Measurements from ENCODE around the gene AFAP1. TPM values are rescaled to one million over a fixed set of nuclear protein-coding genes. Genes with fewer than 3 reads are reported as not detected.
A peak's percentile ranks its signal among the peaks of the same experiment; 100 is the strongest.

AFAP1 gene
- polyA plus RNA-seq, 1 donor (not counting 4 experiments of a cell fraction or from before 2014, with no cell fraction given) = 7.6 TPM

- Histone ChIP-seq H3K4me3 (ENCODE audit: control insufficient read depth in 2 of 3, extremely low read depth in 1 of 3, insufficient read depth in 2 of 3, low read depth in 1 of 3, low read length in 3 of 3) (no peak overlapping the region), H3K36me3 (ENCODE audit: control insufficient read depth in 2 of 2, extremely low read depth in 1 of 2, insufficient read depth in 2 of 2, low read length in 2 of 2) (no peaks in the 10 kb centered on the region), H3K4me1 (ENCODE audit: control insufficient read depth, extremely low read depth, insufficient read depth, low read length) (peaks cover 16% of the 10 kb centered on the region), H3K4me2 (ENCODE audit: control insufficient read depth, extremely low read depth, insufficient read depth, low read depth, low read length) (no peak overlapping the region), H3K9ac (ENCODE audit: control insufficient read depth, extremely low read depth, insufficient read depth, low read length) (no peak overlapping the region), H3K27ac (ENCODE audit: control insufficient read depth, insufficient read depth, low read length) (no peak overlapping the region), H3K9me3 (ENCODE audit: control insufficient read depth, low read depth, low read length) (no peaks in the 10 kb centered on the region), H4K20me1 (ENCODE audit: control insufficient read depth, extremely low read depth, insufficient read depth, low read length) (peaks cover 3% of the 10 kb centered on the region), H3K9me1 (ENCODE audit: control insufficient read depth, extremely low read depth, insufficient read depth, low read length) (no peaks in the 10 kb centered on the region), H3K27me3 (ENCODE audit: control insufficient read depth, extremely low read depth, insufficient read depth, low read length) (no peaks in the 10 kb centered on the region), H2AFZ (ENCODE audit: control insufficient read depth, low read length) (no peak overlapping the region), H3K79me2 (ENCODE audit: control insufficient read depth, insufficient read depth, low read length) (peaks cover 70% of the 10 kb centered on the region)
- TF ChIP-seq EZH2 (IDR thresholded peaks at IDR 0.05; ENCODE audit: low read length) (no peak), CTCF (optimal IDR thresholded peaks at IDR 0.05 in 1 of 3, IDR thresholded peaks at IDR 0.05 in 1 of 3, conservative IDR thresholded peaks at IDR 0.05 in 1 of 3; ENCODE audit: extremely low read depth in 1 of 3, insufficient read depth in 2 of 3, low read length in 3 of 3) (no peak)
- FAIRE-seq = no peak
- no peak for DNase-seq (ENCODE audit: low read depth, low spot score)
- dilution Hi-C loops (cut with MboI; ENCODE audit: extremely low pct_ligation_motif_present, low sequenced_read_pairs) = no loop called here
These were observed 41.3 kb downstream of the AFAP1 start for GRCh38 chr4:7898385-7898784.

GRCh38 chr4:7897811-7898210 lies 41.9 kb downstream of the AFAP1 start:
- Histone ChIP-seq H3K9me3 (ENCODE audit: control insufficient read depth, low read depth, low read length) (no peaks in the 10 kb centered on the region), H3K79me2 (ENCODE audit: control insufficient read depth, insufficient read depth, low read length) (peaks cover 71% of the 10 kb centered on the region), H3K4me1 (ENCODE audit: control insufficient read depth, extremely low read depth, insufficient read depth, low read length) (peaks cover 16% of the 10 kb centered on the region), H3K4me2 (ENCODE audit: control insufficient read depth, extremely low read depth, insufficient read depth, low read depth, low read length) (no peak overlapping the region), H3K9ac (ENCODE audit: control insufficient read depth, extremely low read depth, insufficient read depth, low read length) (no peak overlapping the region), H3K4me3 (ENCODE audit: control insufficient read depth in 2 of 3, extremely low read depth in 1 of 3, insufficient read depth in 2 of 3, low read depth in 1 of 3, low read length in 3 of 3) (no peak overlapping the region), H4K20me1 (ENCODE audit: control insufficient read depth, extremely low read depth, insufficient read depth, low read length) (peaks cover 3% of the 10 kb centered on the region), H3K36me3 (ENCODE audit: control insufficient read depth in 2 of 2, extremely low read depth in 1 of 2, insufficient read depth in 2 of 2, low read length in 2 of 2) (no peaks in the 10 kb centered on the region), H3K27ac (ENCODE audit: control insufficient read depth, insufficient read depth, low read length) (no peak overlapping the region), H3K27me3 (ENCODE audit: control insufficient read depth, extremely low read depth, insufficient read depth, low read length) (no peaks in the 10 kb centered on the region), H3K9me1 (ENCODE audit: control insufficient read depth, extremely low read depth, insufficient read depth, low read length) (no peaks in the 10 kb centered on the region), H2AFZ (ENCODE audit: control insufficient read depth, low read length) (no peak overlapping the region)
- TF ChIP-seq EZH2 (IDR thresholded peaks at IDR 0.05; ENCODE audit: low read length) (no peak), CTCF (optimal IDR thresholded peaks at IDR 0.05 in 1 of 3, IDR thresholded peaks at IDR 0.05 in 1 of 3, conservative IDR thresholded peaks at IDR 0.05 in 1 of 3; ENCODE audit: extremely low read depth in 1 of 3, insufficient read depth in 2 of 3, low read length in 3 of 3) (no peak)
- no peak for DNase-seq (ENCODE audit: low read depth, low spot score)
- peak; percentile 48 for FAIRE-seq
- dilution Hi-C loops (cut with MboI; ENCODE audit: extremely low pct_ligation_motif_present, low sequenced_read_pairs) = no loop called here
